ENCODE data around the gene PTPRU. TPM values are rescaled to one million over a fixed set of nuclear protein-coding genes. Genes with fewer than 3 reads are reported as not detected.
A peak's percentile ranks its signal among the peaks of the same experiment; 100 is the strongest.

The PTPRU gene
- total RNA-seq, 1 experiment from 2014 or later: 45.5 TPM

GRCh38 chr1:29247044-29247443 lies 10.7 kb downstream of the PTPRU start:
- Histone ChIP-seq H3K14ac (ENCODE audit: insufficient read depth, low read length) (no peak overlapping the region), H3K4ac (ENCODE audit: low read depth, low read length) (no peak overlapping the region)
- WGBS (ENCODE audit: extremely low coverage, insufficient read length, low lambda C conversion rate): no CpG with 5 or more reads among the region's 3 CpGs

More at GRCh38 chr1:29247044-29247443, 10.7 kb downstream of the PTPRU start:
- Histone ChIP-seq H3K4me2 (ENCODE audit: insufficient read depth, insufficient read length, low read length) (no peak overlapping the region), H2AFZ (ENCODE audit: low read length) (no peak overlapping the region), H2BK12ac (ENCODE audit: insufficient read length, low read depth, low read length) (no peak overlapping the region), H2BK120ac (ENCODE audit: low read depth, low read length, poor library complexity, severe bottlenecking) (no peak overlapping the region), H3K27me3 (ENCODE audit: insufficient read depth, low read length) (no peaks in the 10 kb centered on the region), H4K5ac (ENCODE audit: insufficient read length, low read depth, low read length) (no peak overlapping the region), H4K8ac (replicated peaks; ENCODE audit: insufficient read length, low read depth, low read length) (no peak overlapping the region), H2BK15ac (ENCODE audit: low read depth, low read length) (no peak overlapping the region), H3T11ph (ENCODE audit: low read length) (no peak overlapping the region), H3K79me2 (ENCODE audit: insufficient read depth, low read length) (no peaks in the 10 kb centered on the region), H3K79me1 (ENCODE audit: insufficient read depth, low read depth, low read length, poor library complexity, severe bottlenecking) (no peaks in the 10 kb centered on the region), H3K56ac (ENCODE audit: insufficient read length, low read depth, low read length) (no peak overlapping the region), H3K9me3 (ENCODE audit: control insufficient read depth, low read depth, low read length) (no peaks in the 10 kb centered on the region), H3K18ac (ENCODE audit: insufficient read length, low read depth, low read length) (no peak overlapping the region), H2AK5ac (ENCODE audit: insufficient read length, low read length) (no peak overlapping the region), H3K27ac (ENCODE audit: insufficient read length, low read depth, low read length) (no peak overlapping the region), H3K23me2 (ENCODE audit: insufficient read length, low read depth, low read length, poor library complexity, severe bottlenecking) (peaks cover 3% of the 10 kb centered on the region), H3K23ac (ENCODE audit: insufficient read length, low read depth, low read length) (no peak overlapping the region), H2BK20ac (ENCODE audit: low read depth, low read length, poor library complexity, severe bottlenecking) (no peak overlapping the region), H4K91ac (ENCODE audit: insufficient read length, low read depth, low read length) (no peak overlapping the region), H3K4me1 (ENCODE audit: insufficient read depth, low read length) (peaks cover 13% of the 10 kb centered on the region; the same call in 1 of the 2 replicates), H4K20me1 (ENCODE audit: control insufficient read depth, insufficient read depth, insufficient read length) (no peaks in the 10 kb centered on the region), H3K9ac (ENCODE audit: extremely low read depth, insufficient read length, low read length) (no peak overlapping the region), H2BK5ac (ENCODE audit: insufficient read length, low read length) (no peak overlapping the region)
- TF ChIP-seq CTCF (conservative IDR thresholded peaks at IDR 0.05): no peak
- Mint-ChIP-seq H3K9me3 (no peaks in the 10 kb centered on the region), H3K36me3 (ENCODE audit: insufficient read depth in 1 of 3, low read depth in 3 of 3) (no peaks in the 10 kb centered on the region), H3K27ac (peak overlapping the region in 1 of 3 experiments; percentile 2; a peak in 3 of 7 replicates), H3K4me1 (peaks cover 43 to 50% of the 10 kb centered on the region in 2 experiments), H3K4me3 (no peak overlapping the region), H3K27me3 (ENCODE audit: low read depth) (no peaks in the 10 kb centered on the region)
- DNase-seq: no peak

All from H9 (cell line).